KMS-11 (cell line): ENCODE measurements around the gene BASP1.

Experiments
- H2AFZ ChIP-seq: fragments of 200-600 bp; sonication (generic); 2 replicates; pipeline ENCODE4 v1.6.1; 2016; ENCODE audit warnings: antibody characterized with exemption, mixed run types, low read depth
- H3K27ac ChIP-seq: fragments of 200-600 bp; sonication (generic); 2 replicates; pipeline ENCODE4 v1.6.1; 2016; ENCODE audit warnings: mild to moderate bottlenecking, mixed run types
- H3K27me3 ChIP-seq: fragments of 200-600 bp; sonication (generic); 2 replicates; pipeline ENCODE4 v1.6.1; 2017; ENCODE audit warnings: mild to moderate bottlenecking, low read depth, mixed run types, moderate library complexity; ENCODE audit not compliant: insufficient read depth
- H3K36me3 ChIP-seq: fragments of 200-600 bp; sonication (generic); 2 replicates; pipeline ENCODE4 v1.6.1; 2017; ENCODE audit warnings: mild to moderate bottlenecking, mixed run types; ENCODE audit not compliant: insufficient read depth
- H3K4me1 ChIP-seq: fragments of 200-600 bp; sonication (generic); 2 replicates; pipeline ENCODE4 v1.6.1; 2016; ENCODE audit warnings: mild to moderate bottlenecking, low read depth, mixed run types; ENCODE audit not compliant: poor library complexity, severe bottlenecking
- H3K4me2 ChIP-seq: fragments of 200-600 bp; sonication (generic); 2 replicates; pipeline ENCODE4 v1.7.0; 2016; ENCODE audit warnings: mild to moderate bottlenecking, mixed run types
- H3K4me3 ChIP-seq: fragments of 200-600 bp; sonication (generic); IDR thresholded peaks from 2 replicates; pipeline ENCODE4 v1.6.1; 2017; ENCODE audit warnings: low read depth, low read length, mixed read lengths; ENCODE audit not compliant: insufficient read depth
- H3K79me2 ChIP-seq: fragments of 200-600 bp; sonication (generic); 2 replicates; pipeline ENCODE4 v1.6.1; 2016; ENCODE audit warnings: low read depth, mixed run types; ENCODE audit not compliant: insufficient read depth
- H3K9ac ChIP-seq: fragments of 200-600 bp; sonication (generic); 2 replicates; pipeline ENCODE4 v1.6.1; 2016; ENCODE audit warnings: mild to moderate bottlenecking, mixed run types
- H4K20me1 ChIP-seq: fragments of 200-600 bp; sonication (generic); 2 replicates; pipeline ENCODE4 v1.6.1; 2016; ENCODE audit warnings: mild to moderate bottlenecking, mixed run types; ENCODE audit not compliant: insufficient read depth
- TF ChIP-seq, protein P1 (sequence below): fragments of 200-600 bp; sonication (generic); conservative IDR thresholded peaks from 2 replicates; pipeline ENCODE4 v1.6.1; 2017; ENCODE audit warnings: low read depth, mild to moderate bottlenecking, antibody characterized with exemption, low read length, moderate library complexity, mixed read lengths

The BASP1 gene

DNA sequence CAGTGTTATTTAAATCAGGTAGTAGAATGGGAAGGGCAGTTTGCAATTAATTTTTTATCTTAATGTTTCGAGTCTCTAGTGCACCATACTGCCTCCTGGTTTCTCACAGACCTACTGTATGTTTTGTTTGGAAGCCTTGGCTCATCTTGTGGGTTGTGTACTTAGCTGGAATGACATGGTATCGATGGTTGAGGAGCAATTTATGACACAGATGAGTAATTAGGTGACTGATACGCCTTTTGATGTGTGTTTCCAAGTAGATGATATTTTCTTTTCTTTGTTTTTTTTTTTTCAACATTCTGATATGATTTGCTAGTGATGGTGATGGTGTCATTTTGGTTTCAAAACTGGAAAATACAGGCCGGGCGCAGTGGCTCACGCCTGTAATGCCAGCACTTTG, 16.1 kb downstream of the BASP1 start:
- H3K9ac ChIP-seq = no peak overlapping the region
- peaks cover 16% of the 10 kb centered on the region for H3K4me1 ChIP-seq
- no peaks in the 10 kb centered on the region for H3K36me3 ChIP-seq
- no peaks in the 10 kb centered on the region for H3K27me3 ChIP-seq
- no peaks in the 10 kb centered on the region for H4K20me1 ChIP-seq
- TF ChIP-seq, protein P1, sequence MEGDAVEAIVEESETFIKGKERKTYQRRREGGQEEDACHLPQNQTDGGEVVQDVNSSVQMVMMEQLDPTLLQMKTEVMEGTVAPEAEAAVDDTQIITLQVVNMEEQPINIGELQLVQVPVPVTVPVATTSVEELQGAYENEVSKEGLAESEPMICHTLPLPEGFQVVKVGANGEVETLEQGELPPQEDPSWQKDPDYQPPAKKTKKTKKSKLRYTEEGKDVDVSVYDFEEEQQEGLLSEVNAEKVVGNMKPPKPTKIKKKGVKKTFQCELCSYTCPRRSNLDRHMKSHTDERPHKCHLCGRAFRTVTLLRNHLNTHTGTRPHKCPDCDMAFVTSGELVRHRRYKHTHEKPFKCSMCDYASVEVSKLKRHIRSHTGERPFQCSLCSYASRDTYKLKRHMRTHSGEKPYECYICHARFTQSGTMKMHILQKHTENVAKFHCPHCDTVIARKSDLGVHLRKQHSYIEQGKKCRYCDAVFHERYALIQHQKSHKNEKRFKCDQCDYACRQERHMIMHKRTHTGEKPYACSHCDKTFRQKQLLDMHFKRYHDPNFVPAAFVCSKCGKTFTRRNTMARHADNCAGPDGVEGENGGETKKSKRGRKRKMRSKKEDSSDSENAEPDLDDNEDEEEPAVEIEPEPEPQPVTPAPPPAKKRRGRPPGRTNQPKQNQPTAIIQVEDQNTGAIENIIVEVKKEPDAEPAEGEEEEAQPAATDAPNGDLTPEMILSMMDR = no peak
- no peaks in the 10 kb centered on the region for H3K79me2 ChIP-seq
- no peak overlapping the region for H3K4me2 ChIP-seq
- no peak overlapping the region for H2AFZ ChIP-seq
- H3K27ac ChIP-seq = no peak overlapping the region
- H3K4me3 ChIP-seq = no peak overlapping the region

DNA sequence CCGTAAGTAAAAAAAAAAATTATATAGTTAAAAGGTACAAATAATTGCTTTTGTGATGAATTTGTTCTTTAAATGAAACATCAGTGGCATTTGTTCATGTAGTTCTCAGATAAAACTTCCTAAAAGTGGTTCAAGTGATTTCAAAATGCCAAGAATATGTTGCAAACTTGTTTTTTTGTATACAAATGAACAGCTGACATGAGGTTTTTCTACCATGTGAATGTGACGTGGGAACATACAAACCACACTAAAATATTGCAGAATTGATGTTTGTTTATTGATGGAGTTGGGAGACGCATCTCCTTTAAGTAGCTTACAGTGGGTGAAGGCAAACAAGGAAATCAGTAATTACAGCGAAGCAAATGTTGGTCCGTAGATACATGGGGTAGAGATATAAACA, 16.9 kb downstream of the BASP1 start:
- Histone ChIP-seq H3K4me1 (peaks cover 7% of the 10 kb centered on the region), H3K27ac (no peak overlapping the region), H3K4me3 (no peak overlapping the region), H4K20me1 (no peaks in the 10 kb centered on the region), H2AFZ (no peak overlapping the region), H3K79me2 (no peaks in the 10 kb centered on the region), H3K4me2 (no peak overlapping the region), H3K36me3 (no peaks in the 10 kb centered on the region), H3K9ac (no peak overlapping the region), H3K27me3 (no peaks in the 10 kb centered on the region)
- TF ChIP-seq, protein P1 = no peak

DNA sequence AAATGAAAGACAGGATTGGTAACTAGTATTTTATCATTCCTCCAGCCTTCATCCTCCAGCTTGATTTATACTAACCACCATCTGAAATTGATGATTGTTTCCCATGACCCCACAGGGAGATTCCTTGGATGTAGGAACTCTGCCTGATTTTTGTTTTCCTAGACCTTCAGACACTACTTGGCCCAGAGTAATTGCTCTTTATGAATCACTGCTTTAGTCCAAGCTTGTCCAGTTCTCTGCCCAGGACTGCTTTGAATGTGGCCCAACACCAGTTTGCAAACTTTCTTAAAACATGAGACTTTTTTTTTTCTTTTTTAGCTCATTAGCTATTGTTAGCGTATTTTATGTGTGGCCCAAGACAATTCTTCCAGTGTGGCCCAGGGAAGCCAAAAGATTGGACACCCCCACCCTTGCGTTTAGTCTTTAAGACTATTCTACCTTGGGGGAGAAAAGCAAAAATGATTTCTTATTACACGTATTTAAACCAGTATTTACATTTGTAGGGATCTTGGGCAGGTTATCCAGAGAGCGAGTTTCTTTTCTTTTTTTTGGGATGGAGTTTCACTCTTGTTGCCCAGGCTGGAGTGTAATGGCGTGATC, 18.4 kb downstream of the BASP1 start:
- Histone ChIP-seq H3K4me2 (no peak overlapping the region), H3K9ac (no peak overlapping the region), H4K20me1 (no peaks in the 10 kb centered on the region), H3K4me3 (no peak overlapping the region), H3K27ac (no peak overlapping the region), H3K4me1 (no peaks in the 10 kb centered on the region), H3K36me3 (no peaks in the 10 kb centered on the region), H3K79me2 (no peaks in the 10 kb centered on the region), H3K27me3 (no peaks in the 10 kb centered on the region), H2AFZ (no peak overlapping the region)
- TF ChIP-seq, protein P1 = no peak

DNA sequence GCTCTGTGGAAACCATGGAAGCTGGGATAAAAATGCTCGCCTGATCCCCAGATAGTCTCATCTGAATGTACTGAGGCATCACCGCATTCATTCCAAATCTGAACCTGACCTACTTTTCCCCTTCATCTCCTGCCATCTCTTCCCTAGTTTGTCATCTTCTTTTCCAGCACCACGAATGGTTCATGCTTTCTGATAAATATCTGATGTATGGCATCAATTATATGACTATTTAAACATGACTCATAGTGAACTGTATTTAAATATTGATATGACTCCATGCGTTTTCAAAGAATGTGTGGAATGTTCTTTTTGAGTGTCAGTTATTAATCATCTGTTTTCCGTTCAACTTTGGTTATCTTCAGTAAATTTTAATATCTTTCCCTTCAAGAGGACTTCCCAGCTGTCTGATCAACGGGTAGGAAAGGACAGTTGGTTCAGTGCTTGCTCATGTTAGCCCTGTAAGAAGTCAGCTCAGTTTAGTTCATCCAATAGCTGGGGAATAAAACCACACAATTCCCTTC, 21.1 kb downstream of the BASP1 start:
- Histone ChIP-seq H3K4me1 (no peaks in the 10 kb centered on the region), H3K9ac (no peak overlapping the region), H4K20me1 (no peaks in the 10 kb centered on the region), H2AFZ (no peak overlapping the region), H3K4me3 (no peak overlapping the region), H3K4me2 (no peak overlapping the region), H3K36me3 (no peaks in the 10 kb centered on the region), H3K79me2 (no peaks in the 10 kb centered on the region), H3K27ac (no peak overlapping the region), H3K27me3 (no peaks in the 10 kb centered on the region)
- TF ChIP-seq, protein P1 = no peak
